BLaER1 treated with 17β-estradiol and CSF1 and Interleukin-3, amounts not matched to agents 10 nM and 100 nM (cell line): ENCODE results near the gene RPUSD3.

Experiments
- H3K27ac ChIP-seq, 11 experiments: shearing (Covaris generic); formaldehyde crosslinking; 2 replicates each; pipeline ENCODE4 v1.8.1; 2022
- H3K27me3 ChIP-seq, 11 experiments: shearing (Covaris generic); formaldehyde crosslinking; 2 replicates each; pipeline ENCODE4 v1.8.1; 2022
- H3K36me3 ChIP-seq, 11 experiments: shearing (Covaris generic); formaldehyde crosslinking; 2 replicates each; pipeline ENCODE4 v1.8.1; 2022
- H3K4me1 ChIP-seq, 10 experiments: shearing (Covaris generic); formaldehyde crosslinking; 2 replicates each; pipeline ENCODE4 v1.8.1; 2022
- H3K4me2 ChIP-seq, 11 experiments: shearing (Covaris generic); formaldehyde crosslinking; 2 replicates each; pipeline ENCODE4 v1.8.1; 2022
- H3K4me3 ChIP-seq, 10 experiments: shearing (Covaris generic); formaldehyde crosslinking; 2 replicates each; pipeline ENCODE4 v1.8.1; 2022
- H3K9ac ChIP-seq, 11 experiments: shearing (Covaris generic); formaldehyde crosslinking; 2 replicates each; pipeline ENCODE4 v1.8.1; 2022
- H3K9me3 ChIP-seq, 11 experiments: shearing (Covaris generic); formaldehyde crosslinking; replicated peaks in 1 of 11; 2 replicates each; pipeline ENCODE4 v1.8.1; 2022
- H4K20me1 ChIP-seq, 11 experiments: shearing (Covaris generic); formaldehyde crosslinking; 2 replicates each; pipeline ENCODE4 v1.8.1; 2022
- Cebpa-rat ChIP-seq, 11 experiments: shearing (Covaris generic); IDR thresholded peaks; 2 replicates each; pipeline ENCODE4 v1.8.1; 2022

The RPUSD3 gene

DNA sequence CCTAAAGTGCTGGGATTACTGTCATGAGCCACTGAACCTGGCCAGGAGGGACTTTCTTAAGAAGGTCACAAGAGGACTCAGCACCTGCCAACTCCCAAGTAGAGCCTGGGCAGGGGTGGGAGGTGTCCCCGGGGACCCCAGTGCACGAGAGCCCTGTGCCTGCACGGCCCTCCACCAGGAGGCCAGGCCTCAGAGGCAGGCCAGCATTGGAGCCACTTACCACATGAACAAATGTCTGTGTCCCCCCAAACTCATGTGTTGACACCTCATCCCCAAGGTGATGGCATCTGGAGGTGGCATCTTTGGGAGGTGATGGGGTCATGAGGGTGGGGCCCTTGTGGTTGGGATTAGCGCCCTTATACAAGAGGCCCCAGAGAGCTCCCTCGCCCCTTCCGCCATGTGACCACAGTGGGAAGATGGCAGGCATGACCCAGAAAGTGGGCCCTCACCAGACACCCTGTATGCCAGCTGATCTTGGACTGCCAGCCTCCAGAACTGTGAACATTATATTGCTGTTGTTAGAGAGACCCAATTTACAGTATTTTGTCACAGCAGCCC lies 3.2 kb upstream of the RPUSD3 start:
- Histone ChIP-seq H3K9me3 (no peaks in the 10 kb centered on the region), H3K27me3 (no peaks in the 10 kb centered on the region), H3K4me3 (no peak overlapping the region), H3K27ac (no peak overlapping the region), H3K9ac (no peak overlapping the region), H4K20me1 (no peaks in the 10 kb centered on the region), H3K4me2 (no peak overlapping the region), H3K4me1 (peaks cover 17 to 26% (median 25%) of the 10 kb centered on the region in 10 experiments), H3K36me3 (peaks cover under 1 to 4% (median 1%) of the 10 kb centered on the region in 11 experiments; a peak in 14 of 22 replicates)
- no peak for TF ChIP-seq Cebpa-rat (IDR thresholded peaks at IDR 0.05)

DNA sequence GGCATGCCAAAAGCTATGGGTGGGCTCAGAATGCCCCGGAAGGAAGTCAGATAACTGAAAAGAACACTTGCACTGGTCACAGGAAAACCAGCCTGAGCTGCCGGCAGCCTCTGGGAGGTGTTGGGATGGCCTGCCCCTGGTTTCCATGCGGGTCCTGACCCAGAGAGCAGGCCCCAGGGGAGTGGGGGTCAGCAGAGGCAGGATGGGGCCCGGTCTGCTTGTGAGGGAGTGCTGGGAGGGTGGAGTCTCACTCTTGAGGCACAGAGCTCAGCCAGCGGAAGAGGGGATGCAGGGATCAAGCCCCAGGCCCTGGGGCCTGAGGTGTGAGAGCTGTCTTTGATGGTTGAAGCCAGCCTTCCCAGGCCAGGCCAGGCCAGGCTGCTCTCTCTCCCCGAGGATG lies 2.4 kb upstream of the RPUSD3 start:
- H3K27ac ChIP-seq = no peak overlapping the region
- no peaks in the 10 kb centered on the region for H4K20me1 ChIP-seq

DNA sequence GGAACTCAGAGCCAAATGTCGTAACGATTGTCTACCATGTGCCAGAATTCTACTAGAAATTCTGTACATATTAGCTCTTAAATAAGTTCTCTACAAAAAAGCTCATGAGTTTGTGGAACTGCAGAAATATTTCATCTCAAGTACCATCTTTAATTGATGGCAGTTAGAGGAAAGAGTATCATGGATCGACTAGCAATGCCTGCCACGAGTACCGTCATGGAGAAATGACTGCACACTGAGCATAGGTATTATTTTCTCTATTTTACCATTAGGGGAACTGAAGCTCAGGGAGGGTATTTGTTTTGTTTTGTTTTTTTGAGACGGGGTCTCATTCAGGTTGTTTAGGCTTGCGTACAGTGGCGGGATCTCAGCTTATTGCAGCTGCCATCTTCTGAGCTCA lies 2.8 kb downstream of the RPUSD3 start:
- Histone ChIP-seq H3K27me3 (no peaks in the 10 kb centered on the region), H3K4me1 (peaks cover 31 to 46% (median 41%) of the 10 kb centered on the region in 10 experiments), H4K20me1 (peaks cover 0 to 8% (median 0%) of the 10 kb centered on the region in 11 experiments; a peak in 2 of 22 replicates), H3K27ac (no peak overlapping the region), H3K4me3 (no peak overlapping the region), H3K9ac (no peak overlapping the region), H3K36me3 (peaks cover 42 to 64% (median 52%) of the 10 kb centered on the region in 11 experiments), H3K4me2 (no peak overlapping the region), H3K9me3 (no peaks in the 10 kb centered on the region)
- no peak for TF ChIP-seq Cebpa-rat (IDR thresholded peaks at IDR 0.05)

More for the DNA sequence above, 2.4 kb upstream of the RPUSD3 start:
- no peak for TF ChIP-seq Cebpa-rat (IDR thresholded peaks at IDR 0.05)
- Histone ChIP-seq H3K4me3 (no peak overlapping the region), H3K9me3 (no peaks in the 10 kb centered on the region), H3K9ac (no peak overlapping the region), H3K36me3 (peaks cover 8 to 12% (median 9%) of the 10 kb centered on the region in 11 experiments), H3K4me1 (peaks cover 17 to 30% (median 26%) of the 10 kb centered on the region in 10 experiments), H3K4me2 (no peak overlapping the region), H3K27me3 (no peaks in the 10 kb centered on the region)

DNA sequence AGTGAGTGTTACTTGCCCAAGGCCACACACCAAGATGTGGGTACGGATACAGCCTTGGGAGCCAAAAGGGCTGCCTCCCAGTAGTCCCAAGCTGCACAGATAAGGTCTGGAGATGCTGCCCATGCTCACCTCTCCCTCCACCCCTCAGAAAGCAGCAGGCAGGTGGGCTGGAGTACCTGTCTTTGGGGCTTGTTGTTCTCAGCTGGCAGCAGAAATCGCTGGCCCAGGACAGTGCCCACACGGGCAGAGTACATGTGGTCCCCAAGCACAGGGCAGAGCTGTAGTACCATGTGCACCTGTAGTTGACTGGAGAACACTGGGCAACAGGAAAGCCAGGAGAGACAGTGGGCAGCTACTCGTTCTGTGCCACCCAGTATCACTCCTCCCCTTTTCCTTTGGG lies 5.0 kb downstream of the RPUSD3 start:
- H3K36me3 ChIP-seq = peaks cover 63 to 86% (median 72%) of the 10 kb centered on the region in 11 experiments
- H3K9me3 ChIP-seq = no peaks in the 10 kb centered on the region
- peaks cover 0 to 8% (median 0%) of the 10 kb centered on the region in 11 experiments; a peak in 2 of 22 replicates for H4K20me1 ChIP-seq
- TF ChIP-seq Cebpa-rat (IDR thresholded peaks at IDR 0.05) = no peak
- no peaks in the 10 kb centered on the region for H3K27me3 ChIP-seq
- peaks cover 25 to 33% (median 28%) of the 10 kb centered on the region in 10 experiments for H3K4me1 ChIP-seq
- no peak overlapping the region for H3K4me3 ChIP-seq
- peak overlapping the region in 6 of 11 experiments; percentile 35 to 84 (median 68); a peak in 10 of 22 replicates for H3K4me2 ChIP-seq
- peak overlapping the region in 2 of 11 experiments; percentile 9 to 30; a peak in 1 of 22 replicates for H3K27ac ChIP-seq
- no peak overlapping the region for H3K9ac ChIP-seq

DNA sequence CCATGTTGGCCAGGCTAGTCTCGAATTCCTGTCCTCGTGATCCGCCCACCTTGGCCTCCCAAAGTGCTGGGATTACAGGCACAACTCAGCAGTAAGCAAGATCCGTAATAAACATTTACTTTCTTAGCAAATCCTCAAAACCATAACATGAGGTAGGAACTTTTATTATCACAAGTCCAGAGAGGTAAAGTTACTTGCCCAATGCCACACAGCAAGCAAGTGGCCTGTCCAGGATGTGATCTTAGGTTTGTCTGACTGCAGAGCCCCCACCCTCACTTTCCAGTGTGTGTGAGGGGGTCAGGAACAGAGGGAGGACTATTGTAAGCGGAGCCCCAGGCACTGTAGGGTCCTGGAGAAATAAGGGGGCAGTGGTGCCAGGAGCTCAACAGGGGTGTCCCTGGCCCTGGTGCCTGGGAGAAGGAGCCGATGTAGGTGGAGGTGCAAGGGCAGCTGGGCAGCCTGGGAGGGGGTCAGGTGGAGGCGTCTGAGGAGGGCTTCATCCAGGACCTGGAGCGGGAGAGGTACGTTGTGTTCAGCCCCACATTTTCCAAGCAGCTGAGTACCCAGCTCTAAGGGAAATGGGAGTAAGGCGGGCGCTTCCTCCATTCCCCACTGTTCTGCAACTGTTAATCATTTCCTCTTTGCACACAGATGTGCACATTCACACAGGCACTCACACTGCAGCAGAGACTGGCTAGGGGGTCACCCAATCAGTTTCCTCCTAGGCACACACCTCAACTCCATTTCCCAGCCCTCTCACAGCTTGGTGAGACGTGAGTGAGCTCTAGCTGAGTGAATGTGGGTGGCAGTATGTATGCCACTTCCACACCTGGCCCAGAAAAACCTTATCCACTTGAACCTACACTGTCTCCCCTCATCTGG lies 5.9 kb downstream of the RPUSD3 start:
- H3K4me1 ChIP-seq = peaks cover 20 to 29% (median 25%) of the 10 kb centered on the region in 10 experiments
- peaks cover 0 to 14% (median 0%) of the 10 kb centered on the region in 11 experiments; a peak in 4 of 22 replicates for H4K20me1 ChIP-seq
- peak overlapping the region; percentile 26 to 84 (median 45); a peak in 21 of 22 replicates for H3K4me2 ChIP-seq
- H3K9me3 ChIP-seq = no peaks in the 10 kb centered on the region
- H3K27me3 ChIP-seq = no peaks in the 10 kb centered on the region
- peak overlapping the region in 4 of 11 experiments; percentile 25 to 39 (median 36); a peak in 4 of 22 replicates for H3K9ac ChIP-seq
- no peak overlapping the region for H3K4me3 ChIP-seq
- H3K36me3 ChIP-seq = peaks cover 70 to 95% (median 80%) of the 10 kb centered on the region in 11 experiments
- H3K27ac ChIP-seq = peak overlapping the region in 6 of 11 experiments; percentile 23 to 37 (median 28); a peak in 5 of 22 replicates
- TF ChIP-seq Cebpa-rat (IDR thresholded peaks at IDR 0.05) = no peak

DNA sequence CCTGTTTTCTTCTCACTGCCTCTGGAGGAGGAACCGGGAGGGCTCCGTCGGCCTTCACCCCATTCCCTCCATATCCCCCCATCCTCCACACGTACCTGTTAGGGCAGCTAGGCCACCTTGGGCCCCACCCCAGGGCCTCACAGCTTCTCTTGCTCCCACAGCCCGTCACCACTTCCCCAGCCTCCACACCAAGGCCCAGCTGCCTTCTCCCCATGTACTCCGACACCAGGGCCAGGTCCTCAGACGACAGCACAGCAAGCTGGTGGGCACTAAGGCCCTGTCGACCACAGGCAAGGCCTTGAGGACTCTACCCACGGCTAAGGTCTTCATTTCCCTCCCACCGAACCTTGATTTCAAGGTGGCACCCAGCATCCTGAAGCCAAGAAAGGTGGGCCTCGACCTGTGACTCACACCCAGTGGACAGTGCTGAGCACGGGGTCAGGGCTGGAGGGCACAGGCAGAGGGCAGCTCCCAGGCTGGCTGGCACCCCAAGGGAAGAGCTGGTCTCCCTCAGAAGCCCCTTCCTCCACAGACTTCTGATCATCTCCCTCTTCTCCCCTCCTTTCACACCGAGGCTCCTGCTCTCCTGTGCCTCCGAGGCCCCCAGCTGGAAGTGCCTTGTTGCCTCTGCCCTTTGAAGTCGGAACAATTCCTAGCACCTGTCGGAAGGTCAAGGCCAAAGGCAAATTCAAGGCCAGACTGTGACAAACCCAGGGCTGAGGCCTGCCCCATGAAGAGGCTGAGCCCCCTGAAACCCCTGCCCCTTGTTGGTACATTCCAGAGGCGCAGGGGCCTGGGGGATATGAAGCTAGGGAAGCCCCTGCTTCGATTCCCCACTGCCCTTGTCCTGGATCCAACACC lies 9.1 kb downstream of the RPUSD3 start:
- no peak overlapping the region for H3K4me2 ChIP-seq
- H3K4me1 ChIP-seq = peaks cover 13 to 18% (median 16%) of the 10 kb centered on the region in 10 experiments
- no peak overlapping the region for H3K27ac ChIP-seq
- H3K4me3 ChIP-seq = no peak overlapping the region
- H3K27me3 ChIP-seq = no peaks in the 10 kb centered on the region
- H3K9me3 ChIP-seq = no peaks in the 10 kb centered on the region
- H3K36me3 ChIP-seq = peaks cover 56 to 93% (median 72%) of the 10 kb centered on the region in 11 experiments
- no peak for TF ChIP-seq Cebpa-rat (IDR thresholded peaks at IDR 0.05)
- no peak overlapping the region for H3K9ac ChIP-seq
- peaks cover 0 to 20% (median 0%) of the 10 kb centered on the region in 11 experiments; a peak in 3 of 22 replicates for H4K20me1 ChIP-seq

DNA sequence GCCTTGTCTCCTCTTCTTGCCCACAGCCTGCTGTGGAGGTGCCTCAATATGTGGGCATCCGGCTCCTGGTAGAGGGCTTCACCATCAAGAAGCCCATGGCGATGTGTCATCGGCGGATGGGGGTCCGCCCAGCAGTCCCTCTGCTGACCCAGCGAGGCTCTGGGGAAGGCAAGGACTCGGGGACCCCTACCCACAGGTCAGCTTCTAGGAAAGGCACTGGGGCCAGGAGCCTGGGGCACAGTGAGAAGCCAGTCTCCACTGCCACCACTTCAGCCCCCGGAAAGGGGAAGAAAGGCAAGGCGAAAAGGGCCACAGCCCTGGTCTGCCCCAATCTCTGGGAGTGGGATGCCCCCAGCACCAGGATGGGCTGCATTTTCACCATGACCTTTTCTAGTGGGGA lies 10.7 kb downstream of the RPUSD3 start:
- H3K27ac ChIP-seq = no peak overlapping the region; a peak in 1 of 22 replicates
- H3K9ac ChIP-seq = peak overlapping the region in 1 of 11 experiments; percentile 3; a peak in 2 of 22 replicates
- no peaks in the 10 kb centered on the region for H3K9me3 ChIP-seq
- H3K4me3 ChIP-seq = no peak overlapping the region
- H3K4me2 ChIP-seq = no peak overlapping the region
- no peak for TF ChIP-seq Cebpa-rat (IDR thresholded peaks at IDR 0.05)
- peaks cover 0 to 20% (median 0%) of the 10 kb centered on the region in 11 experiments; a peak in 3 of 22 replicates for H4K20me1 ChIP-seq
- peaks cover 3 to 9% (median 6%) of the 10 kb centered on the region in 10 experiments for H3K4me1 ChIP-seq
- H3K27me3 ChIP-seq = no peaks in the 10 kb centered on the region
- peaks cover 58 to 89% (median 70%) of the 10 kb centered on the region in 11 experiments for H3K36me3 ChIP-seq

DNA sequence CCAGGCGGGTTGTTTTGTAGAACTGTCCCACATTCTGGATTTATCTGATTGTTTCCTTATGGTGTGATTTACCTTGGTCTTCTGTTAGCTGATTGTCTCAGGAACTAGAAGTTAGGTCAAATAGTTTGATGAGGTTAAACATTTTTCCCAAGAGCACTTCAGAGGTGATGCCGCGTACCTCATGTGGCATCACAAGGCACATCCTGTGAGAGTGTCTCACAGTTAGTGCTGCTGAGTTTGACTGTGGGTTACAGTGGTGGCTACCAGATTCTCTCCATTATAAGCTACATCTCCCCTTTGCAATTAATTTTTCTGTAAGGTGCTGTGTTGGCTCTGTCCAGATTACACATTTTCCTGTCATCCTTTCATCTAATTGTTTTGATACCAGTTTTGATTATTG lies 12.6 kb downstream of the RPUSD3 start:
- Histone ChIP-seq H3K27ac (no peak overlapping the region), H3K27me3 (no peaks in the 10 kb centered on the region), H4K20me1 (peaks cover 0 to 20% (median 0%) of the 10 kb centered on the region in 11 experiments; a peak in 3 of 22 replicates), H3K9me3 (no peaks in the 10 kb centered on the region), H3K9ac (no peak overlapping the region), H3K4me2 (no peak overlapping the region), H3K4me3 (no peak overlapping the region), H3K4me1 (peaks cover 0 to 9% (median 2%) of the 10 kb centered on the region in 10 experiments; a peak in 1 of 20 replicates), H3K36me3 (peaks cover 46 to 94% (median 64%) of the 10 kb centered on the region in 11 experiments)
- TF ChIP-seq Cebpa-rat (IDR thresholded peaks at IDR 0.05) = no peak
